Testis (tissue), 3 donors: ENCODE measurements around the gene KCND3. TPM values are rescaled to one million over a fixed set of nuclear protein-coding genes. Genes with fewer than 3 reads are reported as not detected.

Source experiments
- DNase-seq: peaks from one replicate; pipeline ENCODE4 v3.0.0-alpha.2; 2019
- H3K27ac ChIP-seq, 2 donors: fragments of 200-600 bp; sonication (generic); one replicate each; pipeline ENCODE4 v1.5.1; 2019
- H3K27me3 ChIP-seq: fragments of 200-600 bp; sonication (generic); one replicate; pipeline ENCODE4 v1.5.1; 2019
- H3K36me3 ChIP-seq: fragments of 200-600 bp; sonication (generic); one replicate; pipeline ENCODE4 v1.5.1; 2017; ENCODE audit warnings: low read depth; ENCODE audit errors: missing control alignments
- H3K4me1 ChIP-seq: fragments of 200-600 bp; sonication (generic); one replicate; pipeline ENCODE4 v1.5.1; 2019
- H3K4me3 ChIP-seq, 2 donors: fragments of 200-600 bp; sonication (generic); one replicate each; pipeline ENCODE4 v1.5.1; 2017 to 2019
- H3K9me3 ChIP-seq: fragments of 200-600 bp; sonication (generic); one replicate; pipeline ENCODE4 v1.5.1; 2017
- POLR2A ChIP-seq: fragments of 450-650 bp; IDR thresholded peaks from one replicate; pipeline ENCODE4 v1.6.1; 2017; ENCODE audit warnings: antibody characterized with exemption, mild to moderate bottlenecking, moderate library complexity
- whole genome bisulfite sequencing, 2 donors: methylation state at CpG; one replicate each; pipeline ENCODE4 v1.1.5; 2018; 5-methylcytosine and 5-hydroxymethylcytosine counted together
- intact Hi-C: fragments of 100-400 bp; cut with DNase I; formaldehyde crosslinking; loops from one replicate; pipeline ENCODE4 v1.15.1; 2023; ENCODE audit warnings: low total_unique reads
- polyA plus RNA-seq: library from polyadenylated mRNA; stranded (reverse); fragments of 350-450 nt; fragmentation: Illumina TruSeq; extraction: RNeasy Lipid Tissue Mini Kit (QIAGEN cat#74804); gene quantifications from one replicate; pipeline ENCODE4 v1.2.3, GENCODE V29; 2014; ENCODE audit warnings: low read depth, low replicate concordance; ENCODE audit not compliant: insufficient read depth
- total RNA-seq, 2 donors: library from RNA; depleted of rRNA; stranded (reverse); fragments of >200 nt; gene quantifications; one replicate each; pipeline ENCODE4 v1.2.3, GENCODE V29; 2016
- TF ChIP-seq, protein P1 (sequence below), 3 experiments: fragments of 450-650 bp in 2 of 3; fragments of 200-600 bp in 1 of 3; sonication (generic) in 1 of 3; IDR thresholded peaks; one replicate each; pipeline ENCODE4 v1.5.1; 2016 to 2019; ENCODE audit warnings: antibody characterized with exemption in 3 of 3, mild to moderate bottlenecking in 2 of 3, moderate library complexity in 1 of 3

The KCND3 gene
- total and polyA plus RNA-seq, 3 donors from 2014 or later: 5.5 to 6.6 (median 6.0) TPM

DNA sequence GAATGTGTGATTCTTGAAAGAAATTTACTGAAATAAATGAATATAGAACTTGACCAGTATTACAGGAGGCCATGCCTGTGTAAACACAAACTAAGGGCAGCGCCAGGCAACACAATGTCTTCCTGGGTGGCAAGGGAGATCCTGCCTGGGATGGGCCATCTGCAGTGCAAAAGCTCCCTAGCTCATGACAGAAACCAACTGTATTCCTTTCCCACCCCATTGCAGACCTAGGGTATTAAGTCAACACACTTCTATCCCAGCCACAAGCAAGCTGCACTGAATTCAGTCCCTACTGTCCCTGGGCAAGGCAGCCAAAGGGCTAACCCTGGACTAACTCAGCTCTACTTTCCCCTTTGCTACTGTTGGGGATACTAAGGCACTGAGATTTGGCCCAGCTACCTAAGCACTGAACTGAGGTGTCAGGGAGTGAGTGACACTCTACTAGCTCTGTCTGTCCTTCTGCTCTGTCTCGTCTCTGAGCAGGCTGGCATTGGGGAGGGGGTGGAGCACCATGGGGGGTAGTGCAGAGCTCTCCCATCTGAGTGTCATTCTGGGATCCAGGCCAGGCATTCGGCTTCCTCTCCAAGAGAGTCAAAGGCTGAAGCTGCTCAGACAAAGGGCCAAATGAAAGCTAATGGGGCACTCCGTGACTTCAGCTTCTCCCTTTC lies 252.8 kb downstream of the KCND3 start:
- no peaks in the 10 kb centered on the region for H3K36me3 ChIP-seq
- no peak for TF ChIP-seq POLR2A
- TF ChIP-seq, protein P1, sequence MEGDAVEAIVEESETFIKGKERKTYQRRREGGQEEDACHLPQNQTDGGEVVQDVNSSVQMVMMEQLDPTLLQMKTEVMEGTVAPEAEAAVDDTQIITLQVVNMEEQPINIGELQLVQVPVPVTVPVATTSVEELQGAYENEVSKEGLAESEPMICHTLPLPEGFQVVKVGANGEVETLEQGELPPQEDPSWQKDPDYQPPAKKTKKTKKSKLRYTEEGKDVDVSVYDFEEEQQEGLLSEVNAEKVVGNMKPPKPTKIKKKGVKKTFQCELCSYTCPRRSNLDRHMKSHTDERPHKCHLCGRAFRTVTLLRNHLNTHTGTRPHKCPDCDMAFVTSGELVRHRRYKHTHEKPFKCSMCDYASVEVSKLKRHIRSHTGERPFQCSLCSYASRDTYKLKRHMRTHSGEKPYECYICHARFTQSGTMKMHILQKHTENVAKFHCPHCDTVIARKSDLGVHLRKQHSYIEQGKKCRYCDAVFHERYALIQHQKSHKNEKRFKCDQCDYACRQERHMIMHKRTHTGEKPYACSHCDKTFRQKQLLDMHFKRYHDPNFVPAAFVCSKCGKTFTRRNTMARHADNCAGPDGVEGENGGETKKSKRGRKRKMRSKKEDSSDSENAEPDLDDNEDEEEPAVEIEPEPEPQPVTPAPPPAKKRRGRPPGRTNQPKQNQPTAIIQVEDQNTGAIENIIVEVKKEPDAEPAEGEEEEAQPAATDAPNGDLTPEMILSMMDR (IDR thresholded peaks at IDR 0.05): no peak
- H3K9me3 ChIP-seq: no peaks in the 10 kb centered on the region
- intact Hi-C loops: no loop called here
- peak; percentile 80 for DNase-seq
- no peaks in the 10 kb centered on the region for H3K27me3 ChIP-seq
- H3K4me3 ChIP-seq: no peak overlapping the region
- H3K4me1 ChIP-seq: peaks cover 32% of the 10 kb centered on the region
- WGBS, 2 donors: 38 to 46% methylated on average over 4 of the region's 4 CpGs
- H3K27ac ChIP-seq: peak overlapping the region in 1 of 2 donors; percentile 90

DNA sequence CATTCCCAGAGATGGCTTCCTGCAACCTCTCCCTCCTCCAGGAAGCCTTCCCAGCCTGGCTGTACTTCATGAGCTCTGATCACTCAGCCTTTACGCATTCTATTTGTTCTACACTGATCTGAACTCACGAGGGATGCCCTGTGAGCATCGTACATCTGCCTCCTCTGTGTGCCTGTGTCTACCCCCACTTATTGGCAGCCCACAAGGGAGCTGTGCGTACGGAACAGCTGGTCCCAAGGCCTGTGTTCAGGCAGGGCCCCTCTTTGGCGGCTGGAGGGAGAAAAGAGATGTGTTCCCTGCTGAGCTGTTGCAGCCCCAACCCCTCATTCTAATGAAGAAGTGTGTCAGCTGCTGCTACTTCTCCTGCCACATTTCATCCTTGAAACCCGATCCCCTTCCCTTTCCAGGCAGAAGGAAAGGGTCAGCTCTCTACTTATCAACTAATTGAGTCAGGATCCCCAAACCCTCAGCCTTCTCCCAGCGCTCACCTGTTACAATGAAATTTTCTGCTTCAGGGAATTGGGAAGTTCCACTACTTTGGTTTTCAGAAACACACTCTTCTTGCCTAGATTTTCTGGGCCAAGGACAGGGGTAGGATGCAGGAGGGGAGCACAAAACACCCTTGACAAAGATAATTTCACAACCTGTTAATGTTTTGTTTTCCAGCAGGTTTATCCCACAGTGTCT lies 253.5 kb downstream of the KCND3 start:
- TF ChIP-seq, protein P1 (IDR thresholded peaks at IDR 0.05): no peak
- TF ChIP-seq POLR2A: no peak
- no peak overlapping the region for H3K4me3 ChIP-seq
- 33% methylated on average over 8 of the region's 8 CpGs for WGBS, 2 donors
- no peak for DNase-seq
- H3K9me3 ChIP-seq: no peaks in the 10 kb centered on the region
- peaks cover 32% of the 10 kb centered on the region for H3K4me1 ChIP-seq
- no peaks in the 10 kb centered on the region for H3K36me3 ChIP-seq
- intact Hi-C loops: no loop called here
- peak overlapping the region; percentile 1 to 90 for H3K27ac ChIP-seq
- H3K27me3 ChIP-seq: no peaks in the 10 kb centered on the region

DNA sequence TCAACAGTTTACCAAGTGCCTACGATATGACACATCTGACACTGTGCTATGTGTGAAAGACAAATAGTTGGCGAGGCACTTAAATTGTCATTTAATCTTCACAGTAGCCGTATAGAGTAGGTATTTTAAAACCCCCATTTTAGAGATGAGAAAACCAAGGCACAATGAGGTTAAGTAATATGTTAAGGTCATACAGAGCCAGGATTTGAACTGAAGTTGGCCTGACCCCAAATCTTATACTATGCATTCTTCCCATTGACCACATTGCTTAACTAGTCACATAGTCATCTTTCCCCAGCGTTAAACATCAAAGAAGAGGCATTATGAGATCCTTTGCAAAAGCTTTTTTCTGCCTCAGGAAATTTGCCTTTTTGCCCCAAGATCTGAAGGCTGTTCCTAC lies 254.1 kb downstream of the KCND3 start:
- no peaks in the 10 kb centered on the region for H3K27me3 ChIP-seq
- intact Hi-C loops: no loop called here
- no peak overlapping the region for H3K4me3 ChIP-seq
- peak overlapping the region in 1 of 2 donors; percentile 1 for H3K27ac ChIP-seq
- 92 to 93% methylated on average over 4 of the region's 4 CpGs for WGBS, 2 donors
- DNase-seq: no peak
- no peaks in the 10 kb centered on the region for H3K9me3 ChIP-seq
- TF ChIP-seq POLR2A: no peak
- TF ChIP-seq, protein P1 (IDR thresholded peaks at IDR 0.05): no peak
- peaks cover 37% of the 10 kb centered on the region for H3K4me1 ChIP-seq
- H3K36me3 ChIP-seq: no peaks in the 10 kb centered on the region

DNA sequence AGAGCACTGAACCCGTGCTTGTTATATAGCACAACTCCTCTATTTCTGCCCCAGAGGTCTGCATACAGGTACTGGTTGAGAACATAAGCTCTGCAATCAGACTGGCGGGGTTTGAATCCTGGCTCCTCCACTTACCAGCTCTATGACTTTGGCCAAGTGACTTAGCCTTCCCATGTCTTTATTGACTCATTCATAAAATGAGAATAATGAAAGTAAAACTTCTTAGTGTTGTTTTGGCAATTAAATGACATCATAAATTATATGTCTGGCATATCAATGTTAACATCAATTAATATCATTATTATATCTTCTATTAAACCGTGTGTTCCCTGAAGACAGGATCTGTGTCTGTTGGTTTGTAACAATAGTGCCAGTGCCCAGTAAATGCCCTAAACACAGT lies 254.6 kb downstream of the KCND3 start:
- 83 to 88% methylated on average over 3 of the region's 3 CpGs for WGBS, 2 donors
- H3K27ac ChIP-seq: no peak overlapping the region
- H3K36me3 ChIP-seq: no peaks in the 10 kb centered on the region
- no peak for DNase-seq
- no peaks in the 10 kb centered on the region for H3K9me3 ChIP-seq
- intact Hi-C loops: no loop called here
- no peak overlapping the region for H3K4me3 ChIP-seq
- TF ChIP-seq, protein P1 (IDR thresholded peaks at IDR 0.05): no peak
- TF ChIP-seq POLR2A: no peak
- H3K4me1 ChIP-seq: peaks cover 42% of the 10 kb centered on the region
- no peaks in the 10 kb centered on the region for H3K27me3 ChIP-seq
